K562 (cell line): ENCODE data around the gene PPAT.

Source experiments
- CTCF ChIP-seq, 3 experiments: IDR thresholded peaks in 2 of 3; conservative IDR thresholded peaks in 1 of 3; 2 replicates each; pipeline ENCODE4 v1.5.1; 2011 to 2012; ENCODE audit warnings: low read length in 3 of 3, mild to moderate bottlenecking in 3 of 3, control low read depth in 2 of 3, improper control_type of control experiment in 1 of 3, inconsistent platforms in 1 of 3, low read depth in 1 of 3, mixed read lengths in 1 of 3, moderate library complexity in 1 of 3; ENCODE audit not compliant: insufficient read depth in 2 of 3
- POLR2AphosphoS5 ChIP-seq: IDR thresholded peaks from 2 replicates; pipeline ENCODE4 v1.6.1; 2011; ENCODE audit warnings: mild to moderate bottlenecking, low read depth, low read length, moderate library complexity; ENCODE audit not compliant: control insufficient read depth, insufficient read depth
- USF1 ChIP-seq: sonication (generic); formaldehyde crosslinking; IDR thresholded peaks from 2 replicates; pipeline ENCODE4 v1.9.0; 2022; ENCODE audit warnings: mild to moderate bottlenecking, missing genetic modification reagents
- TF ChIP-seq, protein P1 (sequence below), 2 experiments: fragments of 200-800 bp in 1 of 2; sonication (Bioruptor generic) in 1 of 2; sonication (generic) in 1 of 2; formaldehyde crosslinking in 1 of 2; IDR thresholded peaks in 1 of 2; conservative IDR thresholded peaks in 1 of 2; 2 replicates each; pipeline versions ENCODE4 v1.5.0 to v1.6.1; 2016 to 2020; ENCODE audit warnings: missing compliant biosample characterization in 1 of 2, missing genetic modification characterization in 1 of 2, missing genetic modification reagents in 1 of 2

- TF ChIP-seq CTCF (IDR thresholded peaks at IDR 0.05 in 2 of 3, conservative IDR thresholded peaks at IDR 0.05 in 1 of 3; ENCODE audit: insufficient read depth in 2 of 3, low read depth in 1 of 3, low read length in 3 of 3) (no peak), POLR2AphosphoS5 (no peak), USF1 (CRISPR knock-in tag) (no peak)
- TF ChIP-seq, protein P1, sequence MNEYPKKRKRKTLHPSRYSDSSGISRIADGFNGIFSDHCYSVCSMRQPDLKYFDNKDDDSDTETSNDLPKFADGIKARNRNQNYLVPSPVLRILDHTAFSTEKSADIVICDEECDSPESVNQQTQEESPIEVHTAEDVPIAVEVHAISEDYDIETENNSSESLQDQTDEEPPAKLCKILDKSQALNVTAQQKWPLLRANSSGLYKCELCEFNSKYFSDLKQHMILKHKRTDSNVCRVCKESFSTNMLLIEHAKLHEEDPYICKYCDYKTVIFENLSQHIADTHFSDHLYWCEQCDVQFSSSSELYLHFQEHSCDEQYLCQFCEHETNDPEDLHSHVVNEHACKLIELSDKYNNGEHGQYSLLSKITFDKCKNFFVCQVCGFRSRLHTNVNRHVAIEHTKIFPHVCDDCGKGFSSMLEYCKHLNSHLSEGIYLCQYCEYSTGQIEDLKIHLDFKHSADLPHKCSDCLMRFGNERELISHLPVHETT (CRISPR knock-in tag; conservative IDR thresholded peaks at IDR 0.05 in 1 of 2, IDR thresholded peaks at IDR 0.05 in 1 of 2) = no peak
Measured at GRCh38 chr4:56374956-56375355, 60.5 kb downstream of the PPAT start.
